Right atrium auricular region (tissue), 2 donors: ENCODE measurements around the gene AQP3. TPM values are rescaled to one million over a fixed set of nuclear protein-coding genes. Genes with fewer than 3 reads are reported as not detected.

Source experiments
- DNase-seq: peaks from one replicate; pipeline ENCODE4 v3.0.0-alpha.2; 2019; ENCODE audit warnings: low spot score
- H3K27ac ChIP-seq, 2 donors: fragments of 200-600 bp; sonication (generic); 1 replicate in 1 of 2; 2 replicates in 1 of 2; pipeline ENCODE4 v1.5.1; 2016 to 2019
- H3K27me3 ChIP-seq, 2 donors: fragments of 200-600 bp; sonication (generic); one replicate each; pipeline versions ENCODE4 v1.5.1 to v1.6.0; 2017 to 2019
- H3K36me3 ChIP-seq: fragments of 200-600 bp; sonication (generic); one replicate; pipeline ENCODE4 v1.5.1; 2016
- H3K4me1 ChIP-seq, 2 donors: fragments of 200-600 bp; sonication (generic); one replicate each; pipeline versions ENCODE4 v1.5.1 to v1.6.0; 2017 to 2019
- H3K4me3 ChIP-seq, 2 donors: fragments of 200-600 bp; sonication (generic); 1 replicate in 1 of 2; 2 replicates in 1 of 2; pipeline ENCODE4 v1.5.1; 2017 to 2019; ENCODE audit warnings: mild to moderate bottlenecking in 1 of 2, moderate library complexity in 1 of 2
- H3K9me3 ChIP-seq, 2 donors: fragments of 200-600 bp; sonication (generic); one replicate each; pipeline ENCODE4 v1.5.1; 2019
- total RNA-seq, 2 donors: library from RNA; depleted of rRNA; stranded (reverse); fragments of >200 nt; gene quantifications; one replicate each; pipeline ENCODE4 v1.1.0, GENCODE V29; 2016
- TF ChIP-seq, protein P1 (sequence below), 2 donors: fragments of 200-600 bp; sonication (generic); IDR thresholded peaks; one replicate each; pipeline ENCODE4 v1.5.1; 2019; ENCODE audit warnings: antibody characterized with exemption in 2 of 2

AQP3 gene
- total RNA-seq, 2 donors from 2014 or later, result 14.3 to 116 TPM

DNA sequence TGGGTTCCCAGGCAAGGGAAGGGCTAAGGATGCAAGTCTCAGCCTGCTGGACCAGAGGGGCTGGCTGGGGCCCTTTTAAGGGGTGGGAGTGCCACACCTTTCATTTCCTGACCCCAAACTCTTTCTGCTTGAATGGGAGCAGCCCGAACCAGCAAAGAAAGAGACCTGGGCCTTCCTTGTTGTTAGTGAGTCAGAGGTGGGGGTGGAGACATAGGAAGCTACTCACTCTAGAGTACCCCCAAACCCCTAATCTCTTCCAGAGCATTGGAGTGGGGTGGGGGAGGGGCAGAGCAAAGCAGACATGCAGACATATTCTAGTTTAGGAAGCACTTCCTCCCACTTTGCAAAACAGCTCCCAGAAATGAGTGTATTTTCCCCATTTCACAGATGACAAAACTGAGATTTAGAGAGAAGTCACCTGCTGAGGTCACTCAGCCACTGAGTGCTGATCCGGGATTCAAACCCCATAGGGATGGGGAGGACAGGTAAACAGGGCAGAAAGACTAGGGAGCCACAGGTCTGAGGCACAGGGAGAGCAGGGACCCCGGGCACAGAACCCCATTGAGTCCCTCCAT is 6.0 kb upstream of the AQP3 start:
- no peak for DNase-seq
- no peak overlapping the region for H3K4me3 ChIP-seq
- TF ChIP-seq, protein P1, sequence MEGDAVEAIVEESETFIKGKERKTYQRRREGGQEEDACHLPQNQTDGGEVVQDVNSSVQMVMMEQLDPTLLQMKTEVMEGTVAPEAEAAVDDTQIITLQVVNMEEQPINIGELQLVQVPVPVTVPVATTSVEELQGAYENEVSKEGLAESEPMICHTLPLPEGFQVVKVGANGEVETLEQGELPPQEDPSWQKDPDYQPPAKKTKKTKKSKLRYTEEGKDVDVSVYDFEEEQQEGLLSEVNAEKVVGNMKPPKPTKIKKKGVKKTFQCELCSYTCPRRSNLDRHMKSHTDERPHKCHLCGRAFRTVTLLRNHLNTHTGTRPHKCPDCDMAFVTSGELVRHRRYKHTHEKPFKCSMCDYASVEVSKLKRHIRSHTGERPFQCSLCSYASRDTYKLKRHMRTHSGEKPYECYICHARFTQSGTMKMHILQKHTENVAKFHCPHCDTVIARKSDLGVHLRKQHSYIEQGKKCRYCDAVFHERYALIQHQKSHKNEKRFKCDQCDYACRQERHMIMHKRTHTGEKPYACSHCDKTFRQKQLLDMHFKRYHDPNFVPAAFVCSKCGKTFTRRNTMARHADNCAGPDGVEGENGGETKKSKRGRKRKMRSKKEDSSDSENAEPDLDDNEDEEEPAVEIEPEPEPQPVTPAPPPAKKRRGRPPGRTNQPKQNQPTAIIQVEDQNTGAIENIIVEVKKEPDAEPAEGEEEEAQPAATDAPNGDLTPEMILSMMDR (IDR thresholded peaks at IDR 0.05), result no peak
- H3K36me3 ChIP-seq, result no peaks in the 10 kb centered on the region
- H3K4me1 ChIP-seq, result no peaks in the 10 kb centered on the region
- H3K27me3 ChIP-seq, result no peaks in the 10 kb centered on the region
- H3K27ac ChIP-seq, result no peak overlapping the region
- no peaks in the 10 kb centered on the region for H3K9me3 ChIP-seq

GRCh38 chr9:33452828-33453271 is 5.5 kb upstream of the AQP3 start:
- DNase-seq, result no peak
- Histone ChIP-seq H3K27ac (no peak overlapping the region), H3K36me3 (no peaks in the 10 kb centered on the region), H3K4me1 (peaks cover 0 to 4% of the 10 kb centered on the region in 2 donors), H3K9me3 (no peaks in the 10 kb centered on the region), H3K4me3 (no peak overlapping the region), H3K27me3 (no peaks in the 10 kb centered on the region)
- TF ChIP-seq, protein P1 (IDR thresholded peaks at IDR 0.05), result peak; percentile 66 to 67

DNA sequence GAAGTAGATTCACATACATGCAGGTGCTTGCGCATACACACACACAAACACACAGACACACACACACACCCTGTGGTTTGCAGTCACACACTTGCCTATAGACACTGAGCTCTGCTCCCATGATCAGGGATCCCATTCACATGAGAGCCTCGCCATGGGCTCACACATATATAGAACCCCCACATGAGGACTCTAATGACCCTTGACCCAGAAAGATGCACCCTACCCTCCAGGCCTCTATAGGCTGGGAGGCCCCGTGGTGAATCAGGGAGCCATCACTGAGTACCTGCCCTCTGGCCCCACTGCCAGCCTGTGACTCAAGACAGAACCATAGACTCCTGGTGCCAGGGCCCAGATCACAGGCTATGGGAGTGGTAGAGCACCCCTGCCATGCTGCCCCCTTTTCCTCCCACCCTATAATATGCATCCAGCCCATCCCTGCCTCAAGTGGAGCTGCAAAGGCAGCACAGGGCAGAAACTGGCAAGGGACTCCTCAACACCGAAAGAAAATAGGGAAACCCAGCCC is 3.3 kb upstream of the AQP3 start:
- peaks cover 0 to 25% of the 10 kb centered on the region in 2 donors for H3K4me1 ChIP-seq
- H3K36me3 ChIP-seq, result no peaks in the 10 kb centered on the region
- H3K27me3 ChIP-seq, result no peaks in the 10 kb centered on the region
- TF ChIP-seq, protein P1 (IDR thresholded peaks at IDR 0.05), result no peak
- H3K9me3 ChIP-seq, result no peaks in the 10 kb centered on the region
- H3K4me3 ChIP-seq, result no peak overlapping the region
- DNase-seq, result no peak
- H3K27ac ChIP-seq, result no peak overlapping the region

DNA sequence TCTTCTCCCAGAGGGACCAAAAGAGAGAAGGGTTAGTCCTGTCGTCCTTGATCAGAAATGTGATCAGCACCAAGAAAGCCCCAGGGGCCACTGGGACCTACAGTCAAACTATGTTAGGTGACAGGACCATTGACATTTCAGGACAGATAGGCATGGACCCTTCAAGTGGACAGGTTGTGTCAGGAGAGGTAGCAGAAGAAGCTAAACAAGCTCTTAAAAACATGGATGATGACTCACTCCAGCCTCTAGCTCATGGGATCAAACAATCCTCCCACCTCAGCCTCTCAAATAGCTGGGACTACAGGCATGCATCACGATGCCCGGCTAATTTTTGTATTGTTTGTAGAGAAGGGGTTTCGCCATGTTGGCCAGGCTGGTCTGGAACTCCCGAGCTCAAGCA is 2.3 kb upstream of the AQP3 start:
- TF ChIP-seq, protein P1 (IDR thresholded peaks at IDR 0.05), result no peak
- no peaks in the 10 kb centered on the region for H3K36me3 ChIP-seq
- H3K4me1 ChIP-seq, result peaks cover 0 to 32% of the 10 kb centered on the region in 2 donors
- H3K4me3 ChIP-seq, result no peak overlapping the region
- H3K9me3 ChIP-seq, result no peaks in the 10 kb centered on the region
- no peak for DNase-seq
- H3K27ac ChIP-seq, result no peak overlapping the region
- no peaks in the 10 kb centered on the region for H3K27me3 ChIP-seq

- H3K27ac ChIP-seq, result peak overlapping the region; percentile 69 to 71
- TF ChIP-seq, protein P1 (IDR thresholded peaks at IDR 0.05), result no peak
- no peaks in the 10 kb centered on the region for H3K36me3 ChIP-seq
- no peaks in the 10 kb centered on the region for H3K9me3 ChIP-seq
- H3K4me3 ChIP-seq, result peak overlapping the region; percentile 48 to 55
- H3K27me3 ChIP-seq, result no peaks in the 10 kb centered on the region
- no peak for DNase-seq
- peaks cover 0 to 32% of the 10 kb centered on the region in 2 donors for H3K4me1 ChIP-seq
These were observed 583 bp upstream of the AQP3 start for GRCh38 chr9:33447799-33448553.
